GM19452 (cell line): Measurements from ENCODE around the gene TENT4A.

ENCODE experiments used
- ATAC-seq: cut with Tn5 transposase; IDR thresholded peaks from one replicate; pipeline ENCODE4 v1.9.1; 2021; ENCODE audit not compliant: unreplicated experiment

The TENT4A gene

DNA sequence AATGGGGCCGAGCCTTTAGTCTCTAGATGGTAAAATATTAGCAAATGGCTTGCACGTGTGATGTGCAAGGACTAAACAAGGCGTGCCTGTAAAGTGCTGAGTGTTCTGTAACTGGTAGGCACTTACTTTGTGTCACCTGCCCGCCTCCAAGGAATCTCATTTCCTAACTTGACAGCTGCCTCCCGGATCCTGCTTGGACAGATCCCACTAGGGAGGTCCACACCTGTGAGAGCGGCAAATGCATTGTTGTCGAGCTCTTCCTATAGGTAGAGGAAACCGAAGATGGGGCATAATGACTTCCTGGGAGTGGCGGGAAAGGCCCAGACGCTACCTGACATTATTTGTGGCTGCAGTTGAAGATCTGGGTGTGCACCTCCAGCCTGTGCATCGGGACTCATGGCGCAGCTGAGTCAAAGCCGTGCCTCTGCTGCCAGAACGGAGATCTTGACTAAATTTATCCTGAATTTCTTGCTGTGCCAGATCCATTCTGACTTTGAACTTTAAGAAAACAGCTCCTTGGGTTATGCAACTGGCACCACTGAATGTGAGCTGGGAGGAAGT, 79.8 kb downstream of the TENT4A start:
- ATAC-seq = no peak

DNA sequence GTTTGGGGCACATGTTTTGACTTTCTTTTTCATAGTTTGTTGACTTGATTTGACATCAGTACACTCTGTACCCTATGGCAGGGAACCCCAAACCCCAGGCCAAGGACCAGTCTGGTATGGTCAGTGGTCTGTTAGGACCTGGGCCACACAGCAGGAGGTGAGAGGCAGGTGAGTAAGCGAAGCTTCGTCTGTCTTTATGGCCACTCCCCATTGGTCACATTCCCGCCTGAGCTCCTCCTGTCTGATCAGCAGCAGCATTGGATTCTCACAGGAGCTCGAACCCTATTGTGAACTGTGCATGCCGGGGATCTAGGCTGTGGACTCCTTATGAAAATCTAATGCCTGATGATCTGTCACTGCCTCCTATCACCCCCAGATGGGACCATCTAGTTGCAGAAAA, 88.0 kb downstream of the TENT4A start:
- ATAC-seq = no peak

DNA sequence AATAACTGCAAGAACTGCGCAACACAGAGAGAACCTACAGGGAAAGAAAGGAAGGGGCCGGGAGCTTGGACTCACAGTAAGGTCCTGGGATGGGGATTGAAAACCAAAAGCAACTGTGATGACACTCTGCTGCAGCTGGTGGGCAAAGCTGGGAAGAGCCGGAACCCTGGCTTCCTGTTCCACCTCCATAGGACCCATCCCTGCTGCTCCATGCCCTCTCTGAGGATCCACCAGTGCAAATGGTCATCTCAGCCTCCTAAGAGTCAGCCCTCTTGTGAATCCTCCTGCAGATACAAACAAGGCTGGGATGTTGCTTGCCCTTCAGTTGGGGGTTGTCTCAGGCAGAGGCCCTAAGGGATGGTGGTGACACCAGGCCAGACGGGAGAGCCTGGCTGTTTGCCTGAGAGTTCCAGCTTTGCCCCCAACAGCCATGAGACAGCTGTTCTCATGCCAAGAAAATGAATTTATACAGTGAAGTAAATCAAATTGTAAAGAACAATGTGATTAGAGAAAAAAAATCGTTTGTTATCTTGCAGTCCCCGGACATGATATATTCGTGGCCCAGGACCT, 90.8 kb downstream of the TENT4A start:
- ATAC-seq = no peak

DNA sequence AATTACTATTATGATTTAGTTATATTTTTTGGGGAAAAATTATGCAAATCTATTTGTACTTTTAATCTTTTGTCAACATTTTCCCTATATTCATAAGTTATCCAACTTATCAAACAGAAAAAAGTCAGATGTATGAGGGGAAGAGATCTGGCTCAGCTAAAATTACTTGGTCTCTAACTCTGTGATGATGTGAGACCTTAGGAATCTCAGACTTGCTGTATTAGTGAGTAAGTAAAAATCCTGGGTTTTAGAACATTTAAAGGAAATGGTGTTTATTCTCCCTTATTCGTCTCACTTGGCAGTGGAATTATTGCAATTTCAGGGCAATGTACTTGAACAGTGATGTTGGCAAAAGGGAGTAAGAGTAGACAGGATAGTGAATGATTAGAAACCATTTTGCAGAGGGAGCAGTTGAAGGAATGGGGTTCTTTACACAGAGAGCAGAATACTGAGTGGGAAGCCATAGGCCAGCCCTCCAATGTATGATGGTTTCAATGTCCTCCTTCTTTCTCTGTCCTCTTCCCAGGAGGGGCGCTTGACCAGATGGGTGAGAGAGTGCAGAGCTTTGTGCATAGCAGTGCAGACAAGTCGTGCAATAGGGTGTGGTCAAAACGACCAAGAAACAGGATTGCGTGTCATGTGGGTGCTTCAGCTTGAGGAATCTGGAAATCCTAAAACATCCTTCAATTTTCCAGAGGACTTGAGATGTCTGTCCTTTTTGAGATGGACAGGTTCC, 91.7 kb downstream of the TENT4A start:
- no peak for ATAC-seq

DNA sequence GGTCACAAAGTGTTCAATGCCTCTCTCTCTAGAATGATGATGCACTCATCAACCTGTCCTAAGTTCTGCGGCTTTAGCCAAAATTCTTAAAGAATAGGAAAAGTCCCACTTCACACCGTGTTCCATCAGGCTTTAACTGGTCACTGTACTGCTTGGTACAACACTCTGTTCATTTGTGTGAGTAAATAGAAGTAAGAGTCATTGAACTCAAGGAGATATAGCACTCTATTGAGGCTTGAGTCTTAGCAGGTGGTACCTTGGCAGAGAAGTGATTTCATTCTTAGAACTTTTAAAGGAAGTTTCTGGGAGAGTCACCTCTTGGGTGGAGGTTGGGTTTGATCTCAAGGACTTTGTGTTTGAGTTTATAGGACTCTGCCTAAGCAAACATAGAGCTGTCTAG, 92.6 kb downstream of the TENT4A start:
- ATAC-seq = no peak
